ENCODE data around the gene ABCB4. TPM values are rescaled to one million over a fixed set of nuclear protein-coding genes. Genes with fewer than 3 reads are reported as not detected.

ABCB4 gene
- total and polyA plus RNA-seq, 2 of the 8 experiments (the other 6 are each of a cell fraction or from before 2014, with no cell fraction given) = 0.54 to 0.60 TPM

DNA sequence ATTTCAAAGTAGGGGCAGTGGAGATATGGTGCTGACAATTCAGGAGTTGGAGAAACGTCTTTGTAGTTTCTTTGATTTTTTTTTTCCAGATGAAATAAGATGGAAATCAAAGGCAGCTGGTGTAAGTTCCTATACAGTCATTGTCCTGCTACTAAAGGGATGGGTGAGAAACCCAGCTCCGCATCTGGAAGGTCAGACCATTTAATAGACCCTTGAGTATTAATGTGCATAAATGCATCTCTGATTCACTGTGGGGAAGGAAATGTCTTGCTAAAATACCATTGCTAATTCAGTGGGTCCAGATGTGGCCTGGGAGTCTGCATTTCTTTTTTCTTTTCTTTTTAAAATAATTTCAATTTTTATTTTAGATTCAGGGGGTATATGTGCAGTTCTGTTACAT, 15.5 kb downstream of the ABCB4 start:
- Histone ChIP-seq H4K20me1 (replicated peaks in 1 of 2; ENCODE audit: control insufficient read depth in 1 of 2, insufficient read depth in 2 of 2, low read length in 2 of 2) (no peaks in the 10 kb centered on the region), H3K4me2 (ENCODE audit: insufficient read depth in 1 of 2, low read depth in 2 of 2, low read length in 2 of 2) (no peak overlapping the region), H2BK20ac (ENCODE audit: low read length) (no peak overlapping the region), H2BK120ac (replicated peaks; ENCODE audit: low read depth, low read length) (no peak overlapping the region), H3K56ac (replicated peaks; ENCODE audit: insufficient read length, low read depth, low read length) (no peak overlapping the region), H3K23me2 (ENCODE audit: low read depth, low read length) (no peaks in the 10 kb centered on the region), H3K9me3 (ENCODE audit: insufficient read depth in 2 of 2, low read depth in 1 of 2, low read length in 1 of 2) (peaks cover 0 to 3% of the 10 kb centered on the region in 2 experiments; a peak in 1 of 4 replicates), H4K5ac (ENCODE audit: insufficient read length, low read depth, low read length) (no peak overlapping the region), H3K27me3 (replicated peaks in 1 of 4; ENCODE audit: control insufficient read depth in 3 of 4, extremely low read depth in 1 of 4, insufficient read depth in 3 of 4, low read length in 3 of 4) (no peaks in the 10 kb centered on the region), H3K4me3 (ENCODE audit: extremely low read depth in 1 of 4, insufficient read depth in 2 of 4, low read depth in 3 of 4, low read length in 4 of 4) (no peak overlapping the region), H3K18ac (ENCODE audit: extremely low read depth, low read length) (no peak overlapping the region), H3K79me1 (ENCODE audit: low read depth, low read length) (no peaks in the 10 kb centered on the region), H3K9ac (replicated peaks in 1 of 4; ENCODE audit: extremely low read depth in 1 of 4, low read depth in 3 of 4, low read length in 3 of 4) (no peak overlapping the region), H2BK5ac (ENCODE audit: low read depth, low read length) (no peak overlapping the region), H3K79me2 (ENCODE audit: control insufficient read depth in 1 of 2, insufficient read depth in 2 of 2, low read length in 2 of 2) (no peaks in the 10 kb centered on the region), H3K27ac (ENCODE audit: low read depth, low read length) (no peak overlapping the region), H3K36me3 (ENCODE audit: control insufficient read depth in 2 of 4, insufficient read depth in 4 of 4, low read length in 3 of 4) (no peaks in the 10 kb centered on the region), H2BK15ac (ENCODE audit: low read length) (no peak overlapping the region), H2AFZ (ENCODE audit: low read length) (no peak overlapping the region), H2AK5ac (ENCODE audit: low read depth, low read length) (no peak overlapping the region), H2BK12ac (ENCODE audit: low read depth, low read length) (no peak overlapping the region), H4K91ac (replicated peaks; ENCODE audit: insufficient read length, low read length) (no peak overlapping the region), H3K14ac (ENCODE audit: insufficient read length) (no peak overlapping the region), H3K4ac (replicated peaks; ENCODE audit: insufficient read length, low read depth, low read length) (no peak overlapping the region), H3K4me1 (replicated peaks in 1 of 4; ENCODE audit: control insufficient read depth in 3 of 4, insufficient read depth in 4 of 4, low read length in 3 of 4) (peaks cover 0 to 2% (median under 1%) of the 10 kb centered on the region in 4 experiments; a peak in 3 of 7 replicates), H3K23ac (ENCODE audit: insufficient read length) (no peak overlapping the region), H4K8ac (ENCODE audit: extremely low read depth, insufficient read depth, low read length) (no peak overlapping the region)
- WGBS, 2 experiments (ENCODE audit: extremely low coverage in 1 of 2, insufficient coverage in 1 of 2, insufficient read length in 1 of 2, insufficient replicate concordance in 2 of 2, low coverage in 1 of 2, low lambda C conversion rate in 2 of 2, missing lambda C conversion rate in 1 of 2) = 86% methylated on average over 2 of the region's 2 CpGs; no CpG with 5 or more reads in 1 of the 2 experiments
- FAIRE-seq (no peak), DNase-seq (ENCODE audit: low read depth in 1 of 2, low spot score in 2 of 2) (no peak)
- ChIA-PET CTCF (ENCODE audit: partially characterized antibody) (interaction anchor here (0.9 kb wide), 1 partner anchor 20 kb away, joined by 3 read pairs; no protein-coding TSS in a partner anchor), POLR2A (ENCODE audit: partially characterized antibody) (no interaction called here)
- TF ChIP-seq, protein P1, sequence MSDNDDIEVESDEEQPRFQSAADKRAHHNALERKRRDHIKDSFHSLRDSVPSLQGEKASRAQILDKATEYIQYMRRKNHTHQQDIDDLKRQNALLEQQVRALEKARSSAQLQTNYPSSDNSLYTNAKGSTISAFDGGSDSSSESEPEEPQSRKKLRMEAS (IDR thresholded peaks at IDR 0.05) = no peak
- no peak for TF ChIP-seq SIN3A (conservative IDR thresholded peaks at IDR 0.05 in 1 of 2, IDR thresholded peaks at IDR 0.05 in 1 of 2; ENCODE audit: low read depth in 1 of 2, low read length in 2 of 2)
- TF ChIP-seq RBBP5 (IDR thresholded peaks at IDR 0.05; ENCODE audit: borderline replicate concordance, low read depth, low read length) = no peak
- TF ChIP-seq KDM4A (IDR thresholded peaks at IDR 0.05; ENCODE audit: low read depth, low read length, severe bottlenecking) = no peak
- TF ChIP-seq RXRA (IDR thresholded peaks at IDR 0.05; ENCODE audit: insufficient read depth, low read depth, low read length) = no peak
- no peak for TF ChIP-seq POLR2AphosphoS5 (IDR thresholded peaks at IDR 0.05; ENCODE audit: low read depth, low read length)
- no peak for TF ChIP-seq SP1 (IDR thresholded peaks at IDR 0.05; ENCODE audit: low read depth, low read length)
- no peak for TF ChIP-seq CBX8 (IDR thresholded peaks at IDR 0.05; ENCODE audit: borderline replicate concordance, low read depth, low read length)
- TF ChIP-seq FOSL1 (IDR thresholded peaks at IDR 0.05; ENCODE audit: insufficient read depth, low read depth, low read length) = no peak
- TF ChIP-seq GABPA (IDR thresholded peaks at IDR 0.05; ENCODE audit: borderline replicate concordance, insufficient read depth, low read length) = no peak
